Fibroblast of mammary gland (primary cell): ENCODE data around the gene PPP1R3G.

Source experiments
- DNase-seq: peaks from one replicate; pipeline ENCODE4 v3.0.0-alpha.2; 2010; ENCODE audit warnings: low read depth
- H3K4me3 ChIP-seq: 2 replicates; pipeline ENCODE4 v1.5.1; 2011; ENCODE audit warnings: low read depth, mild to moderate bottlenecking, low read length, moderate library complexity; ENCODE audit not compliant: control insufficient read depth
- TF ChIP-seq, protein P1 (sequence below): conservative IDR thresholded peaks from 2 replicates; pipeline ENCODE4 v1.5.1; 2011; ENCODE audit warnings: low read depth, low read length, inconsistent platforms; ENCODE audit not compliant: control insufficient read depth, insufficient read depth

The PPP1R3G gene

DNA sequence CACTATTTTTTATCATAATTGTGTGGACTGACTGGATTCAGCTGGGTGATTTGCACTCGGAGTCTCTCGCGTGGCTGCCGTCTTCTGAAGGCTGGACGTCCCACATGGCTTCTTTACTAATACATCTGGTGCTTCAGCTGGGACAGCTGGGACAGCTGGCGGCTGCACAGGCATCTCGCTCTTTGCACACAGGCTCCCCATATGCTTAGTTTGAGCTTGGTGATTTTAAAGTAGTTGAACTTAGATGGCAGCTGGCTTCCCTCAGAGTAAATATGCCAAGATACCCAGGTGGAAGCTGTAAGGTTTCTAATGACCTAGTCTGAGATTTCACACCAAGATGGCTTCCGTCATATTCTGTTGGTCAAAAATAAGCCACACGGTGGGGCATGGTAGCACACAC, 38.7 kb upstream of the PPP1R3G start:
- TF ChIP-seq, protein P1, sequence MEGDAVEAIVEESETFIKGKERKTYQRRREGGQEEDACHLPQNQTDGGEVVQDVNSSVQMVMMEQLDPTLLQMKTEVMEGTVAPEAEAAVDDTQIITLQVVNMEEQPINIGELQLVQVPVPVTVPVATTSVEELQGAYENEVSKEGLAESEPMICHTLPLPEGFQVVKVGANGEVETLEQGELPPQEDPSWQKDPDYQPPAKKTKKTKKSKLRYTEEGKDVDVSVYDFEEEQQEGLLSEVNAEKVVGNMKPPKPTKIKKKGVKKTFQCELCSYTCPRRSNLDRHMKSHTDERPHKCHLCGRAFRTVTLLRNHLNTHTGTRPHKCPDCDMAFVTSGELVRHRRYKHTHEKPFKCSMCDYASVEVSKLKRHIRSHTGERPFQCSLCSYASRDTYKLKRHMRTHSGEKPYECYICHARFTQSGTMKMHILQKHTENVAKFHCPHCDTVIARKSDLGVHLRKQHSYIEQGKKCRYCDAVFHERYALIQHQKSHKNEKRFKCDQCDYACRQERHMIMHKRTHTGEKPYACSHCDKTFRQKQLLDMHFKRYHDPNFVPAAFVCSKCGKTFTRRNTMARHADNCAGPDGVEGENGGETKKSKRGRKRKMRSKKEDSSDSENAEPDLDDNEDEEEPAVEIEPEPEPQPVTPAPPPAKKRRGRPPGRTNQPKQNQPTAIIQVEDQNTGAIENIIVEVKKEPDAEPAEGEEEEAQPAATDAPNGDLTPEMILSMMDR: no peak
- DNase-seq: no peak
- no peak overlapping the region for H3K4me3 ChIP-seq

DNA sequence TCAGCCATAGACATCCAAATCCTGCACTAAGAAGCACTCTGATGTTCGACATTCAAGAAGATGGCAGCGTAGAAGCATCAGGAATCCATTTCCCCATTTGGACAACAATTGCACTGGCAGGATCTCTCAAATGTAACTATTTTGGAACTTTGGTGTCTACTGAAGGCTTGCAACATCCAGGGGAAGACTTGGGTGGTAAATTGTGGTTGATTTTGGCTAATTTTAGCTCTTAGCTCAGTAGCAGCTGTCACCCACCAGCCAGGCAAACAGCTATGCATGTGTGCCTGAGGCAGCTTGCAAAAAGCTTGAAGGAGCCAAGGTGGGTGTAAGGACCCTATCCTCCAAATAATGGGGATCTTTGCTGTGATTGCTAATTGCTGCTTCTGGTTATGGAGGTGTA, 35.1 kb upstream of the PPP1R3G start:
- no peak overlapping the region for H3K4me3 ChIP-seq
- TF ChIP-seq, protein P1: no peak
- no peak for DNase-seq

- TF ChIP-seq, protein P1: no peak
- no peak for DNase-seq
- no peak overlapping the region for H3K4me3 ChIP-seq
Observed at GRCh38 chr6:5051394-5051793, 33.7 kb upstream of the PPP1R3G start.

GRCh38 chr6:5053038-5053437, 32.1 kb upstream of the PPP1R3G start:
- H3K4me3 ChIP-seq: no peak overlapping the region
- peak; percentile 23 for DNase-seq
- TF ChIP-seq, protein P1: no peak

- TF ChIP-seq, protein P1: no peak
- H3K4me3 ChIP-seq: no peak overlapping the region
- no peak for DNase-seq
Observed at GRCh38 chr6:5053864-5054244, 31.3 kb upstream of the PPP1R3G start.

DNA sequence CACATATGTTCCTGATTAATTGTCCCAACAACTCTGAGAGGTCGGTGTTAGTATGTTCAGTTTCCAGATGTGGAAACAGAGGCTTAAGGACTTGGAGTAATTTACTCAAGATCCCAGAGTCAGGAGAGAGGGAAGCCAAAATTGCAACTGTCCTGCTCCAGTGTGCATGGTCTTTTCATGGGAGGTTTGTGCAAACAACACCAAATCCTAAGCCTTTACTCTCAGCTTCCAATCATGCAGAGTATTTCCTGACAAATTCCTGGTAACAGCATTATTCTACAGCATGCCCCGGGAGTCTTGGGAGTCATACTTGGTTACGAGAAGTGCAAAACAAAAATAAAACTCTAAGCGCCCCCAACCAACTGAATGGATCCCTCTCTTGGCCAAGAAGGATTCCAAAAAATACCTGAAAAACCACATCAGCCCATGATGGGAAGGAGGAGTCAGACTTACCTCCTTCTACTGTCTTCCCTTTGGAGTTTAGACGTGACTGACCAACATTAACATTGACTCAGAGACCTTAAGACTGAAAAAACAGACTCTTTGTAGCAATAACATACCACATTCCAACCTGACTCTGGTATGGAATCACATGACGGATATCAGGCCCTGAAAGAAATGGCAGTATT, 30.8 kb upstream of the PPP1R3G start:
- H3K4me3 ChIP-seq: no peak overlapping the region
- TF ChIP-seq, protein P1: no peak
- DNase-seq: peak; percentile 83

DNA sequence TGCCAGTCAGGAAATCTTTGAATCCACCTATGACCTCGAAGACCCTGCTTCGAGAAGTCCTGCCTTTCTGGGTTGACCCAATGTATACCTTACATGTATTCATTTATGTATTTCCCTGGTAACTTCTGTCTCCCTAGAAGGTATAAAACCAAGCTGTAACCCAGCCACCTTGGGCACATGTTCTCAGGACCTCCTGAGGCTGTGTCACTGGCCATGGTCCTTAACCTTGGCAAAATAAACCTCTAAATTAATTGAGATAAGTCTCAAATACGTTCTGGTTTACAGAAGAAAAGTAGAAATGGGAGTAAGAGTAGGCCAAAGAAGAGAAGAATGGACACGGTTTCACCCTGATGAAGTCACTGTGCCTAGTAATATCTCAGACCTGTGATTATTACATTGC, 30.0 kb upstream of the PPP1R3G start:
- TF ChIP-seq, protein P1: no peak
- H3K4me3 ChIP-seq: no peak overlapping the region

More for the DNA sequence above, 30.0 kb upstream of the PPP1R3G start:
- no peak for DNase-seq
